Measurements from ENCODE around the gene SORBS2. TPM values are rescaled to one million over a fixed set of nuclear protein-coding genes. Genes with fewer than 3 reads are reported as not detected.

The SORBS2 gene
- polyA plus RNA-seq, 2 of the 4 experiments (the other 2 are of a cell fraction), result 0.23 to 0.90 TPM

GRCh38 chr4:185797596-185798338, 14.2 kb downstream of the SORBS2 start:
- no peak for TF ChIP-seq CHD2 (IDR thresholded peaks at IDR 0.05; ENCODE audit: low read length, partially characterized antibody)
- no peak for TF ChIP-seq ZSCAN20 (CRISPR knock-in tag; IDR thresholded peaks at IDR 0.05)
- TF ChIP-seq FOSL2 (IDR thresholded peaks at IDR 0.05), result no peak
- TF ChIP-seq FOSL2 (CRISPR knock-in tag; IDR thresholded peaks at IDR 0.05), result no peak
- no peak for TF ChIP-seq SREBF2 (IDR thresholded peaks at IDR 0.05)
- no peak for TF ChIP-seq CEBPB (IDR thresholded peaks at IDR 0.05)
- no peak for TF ChIP-seq RFX5 (IDR thresholded peaks at IDR 0.05)
- no peak for TF ChIP-seq HOXB13 (CRISPR knock-in tag; IDR thresholded peaks at IDR 0.05; ENCODE audit: low read depth)
- TF ChIP-seq CHD4 (IDR thresholded peaks at IDR 0.05; ENCODE audit: borderline replicate concordance), result no peak
- no peak for TF ChIP-seq NFE2L2 (conservative IDR thresholded peaks at IDR 0.05; ENCODE audit: low read length)
- TF ChIP-seq MAX (IDR thresholded peaks at IDR 0.05), result no peak
- no peak for TF ChIP-seq REST (IDR thresholded peaks at IDR 0.05)
- no peak for TF ChIP-seq RARB (CRISPR knock-in tag; IDR thresholded peaks at IDR 0.05)
- no peak for TF ChIP-seq CBX2 (IDR thresholded peaks at IDR 0.05; ENCODE audit: borderline replicate concordance, low read depth)
- TF ChIP-seq FOXS1 (CRISPR knock-in tag; IDR thresholded peaks at IDR 0.05), result no peak
- no peak for TF ChIP-seq HEYL (CRISPR knock-in tag; IDR thresholded peaks at IDR 0.05)
- no peak for TF ChIP-seq JUNB (IDR thresholded peaks at IDR 0.05)
- no peak for TF ChIP-seq PBX3 (IDR thresholded peaks at IDR 0.05)
- DNase-seq (ENCODE audit: low read depth in 1 of 2, low spot score in 1 of 2), result no peak
- peaks cover 18% of the 10 kb centered on the region; the same call in 2 of the 3 replicates for H3K4me1 ChIP-seq
- no peak overlapping the region for H3K4me2 ChIP-seq
- H3K9me3 ChIP-seq, result no peaks in the 10 kb centered on the region
- no peak overlapping the region for H3K27ac ChIP-seq
- H3K4me3 ChIP-seq, result no peak overlapping the region
- CTCF ChIA-PET, result no interaction called here
- no peak for FAIRE-seq
- POLR2A ChIA-PET, result no interaction called here
- ATAC-seq, result no peak
- 69% methylated on average over 8 of the region's 8 CpGs for WGBS (ENCODE audit: missing lambda C conversion rate)

- 93% methylated on average over 14 of the region's 14 CpGs for WGBS (ENCODE audit: missing lambda C conversion rate)
- Histone ChIP-seq H3K4me3 (no peak overlapping the region), H3K4me2 (no peak overlapping the region), H3K27ac (no peak overlapping the region), H3K9me3 (no peaks in the 10 kb centered on the region), H3K4me1 (peaks cover 22% of the 10 kb centered on the region; the same call in 2 of the 3 replicates)
- no peak for ATAC-seq
- TF ChIP-seq CHD4 (IDR thresholded peaks at IDR 0.05; ENCODE audit: borderline replicate concordance), result no peak
- TF ChIP-seq ZNF302 (CRISPR knock-in tag; IDR thresholded peaks at IDR 0.05), result no peak
- ChIA-PET CTCF (no interaction called here), POLR2A (no interaction called here)
- DNase-seq (ENCODE audit: low read depth in 1 of 2, low spot score in 1 of 2), result no peak
- FAIRE-seq, result no peak
Measured at GRCh38 chr4:185797018-185797417, 15.0 kb downstream of the SORBS2 start.

- ATAC-seq, result no peak
- peaks cover 22% of the 10 kb centered on the region; the same call in 2 of the 3 replicates for H3K4me1 ChIP-seq
- CTCF ChIA-PET, result no interaction called here
- no peak for TF ChIP-seq EHMT2 (IDR thresholded peaks at IDR 0.05; ENCODE audit: low read depth)
- TF ChIP-seq RNF2 (IDR thresholded peaks at IDR 0.05; ENCODE audit: borderline replicate concordance, low read depth), result no peak
- TF ChIP-seq MAZ (IDR thresholded peaks at IDR 0.05; ENCODE audit: borderline replicate concordance, low read depth, low read length), result no peak
- TF ChIP-seq FOSB (CRISPR knock-in tag; IDR thresholded peaks at IDR 0.05), result no peak
- TF ChIP-seq NR3C1 (IDR thresholded peaks at IDR 0.05), result no peak
- TF ChIP-seq RFX5 (IDR thresholded peaks at IDR 0.05), result no peak
- TF ChIP-seq EP300 (IDR thresholded peaks at IDR 0.05), result no peak
- no peak for TF ChIP-seq RAD21 (conservative IDR thresholded peaks at IDR 0.05 in 1 of 2, IDR thresholded peaks at IDR 0.05 in 1 of 2)
- TF ChIP-seq PBX3 (IDR thresholded peaks at IDR 0.05), result no peak
- no peak for TF ChIP-seq E2F6 (IDR thresholded peaks at IDR 0.05; ENCODE audit: borderline replicate concordance, low read depth)
- TF ChIP-seq HOXA7 (CRISPR knock-in tag; IDR thresholded peaks at IDR 0.05), result no peak
- no peak for TF ChIP-seq ESRRA (IDR thresholded peaks at IDR 0.05; ENCODE audit: borderline replicate concordance, low read length)
Measured at GRCh38 chr4:185796176-185796575, 15.8 kb downstream of the SORBS2 start.

More at GRCh38 chr4:185796176-185796575, 15.8 kb downstream of the SORBS2 start:
- FAIRE-seq (no peak), DNase-seq (ENCODE audit: low read depth in 1 of 2, low spot score in 1 of 2) (no peak)
- Histone ChIP-seq H3K27ac (no peak overlapping the region), H3K4me2 (no peak overlapping the region), H3K9me3 (no peaks in the 10 kb centered on the region), H3K4me3 (no peak overlapping the region)
- POLR2A ChIA-PET, result no interaction called here
- 82% methylated on average over 6 of the region's 11 CpGs for WGBS (ENCODE audit: missing lambda C conversion rate)
